Heart right ventricle (tissue), 16 donors: ENCODE measurements around the gene PGK1. TPM values are rescaled to one million over a fixed set of nuclear protein-coding genes. Genes with fewer than 3 reads are reported as not detected.

ENCODE experiments used
- ATAC-seq, 8 donors: fragments of 200-7000 bp; cut with Tn5 transposase; one replicate each; pipeline ENCODE4 v1.9.1; 2020; ENCODE audit warnings: mild to moderate bottlenecking in 8 of 8, moderate library complexity in 8 of 8, moderate number of reproducible peaks in 1 of 8
- DNase-seq, 2 donors: peaks; one replicate each; pipeline ENCODE4 v3.0.0-alpha.2; 2020
- H3K27ac ChIP-seq, 10 donors: fragments of 200-600 bp; sonication (generic) in 2 of 10; one replicate each; pipeline versions ENCODE4 v1.5.0 to v1.8.0; 2020 to 2022; ENCODE audit warnings: mild to moderate bottlenecking in 3 of 10
- H3K27me3 ChIP-seq, 7 donors: fragments of 200-600 bp; one replicate each; pipeline ENCODE4 v1.8.0; 2021 to 2022; ENCODE audit warnings: mild to moderate bottlenecking in 2 of 7
- H3K36me3 ChIP-seq, 9 donors: fragments of 200-600 bp; sonication (generic) in 1 of 9; one replicate each; pipeline versions ENCODE4 v1.5.0 to v1.8.0; 2020 to 2022; ENCODE audit warnings: mild to moderate bottlenecking in 2 of 9
- H3K4me1 ChIP-seq, 9 donors: fragments of 200-600 bp; sonication (generic) in 1 of 9; one replicate each; pipeline versions ENCODE4 v1.5.0 to v1.8.0; 2020 to 2022; ENCODE audit warnings: mild to moderate bottlenecking in 4 of 9
- H3K4me3 ChIP-seq, 10 donors: fragments of 200-600 bp; sonication (generic) in 2 of 10; one replicate each; pipeline versions ENCODE4 v1.5.0 to v1.8.0; 2020 to 2022; ENCODE audit warnings: mild to moderate bottlenecking in 7 of 10, moderate library complexity in 2 of 10
- H3K9me3 ChIP-seq, 11 donors: fragments of 200-600 bp in 10 of 11; sonication (generic) in 2 of 11; one replicate each; pipeline versions ENCODE4 v1.5.0 to v1.8.0; 2013 to 2022; ENCODE audit warnings: mild to moderate bottlenecking in 2 of 11, control low read depth in 1 of 11, moderate library complexity in 1 of 11
- WGBS, 2 donors: extraction: QIAGEN DNeasy Blood & Tissue Kit; methylation state at CpG; one replicate each; pipeline ENCODE4 v1.1.7; 2013; ENCODE audit warnings: inconsistent platforms in 1 of 2; 5-methylcytosine and 5-hydroxymethylcytosine counted together
- intact Hi-C, 10 donors: fragments of 100-400 bp; cut with DNase I; formaldehyde crosslinking; loops; one replicate each; pipeline versions ENCODE4 v1.11.1 to v1.14.2; 2022
- polyA plus RNA-seq, 2 donors: library from polyadenylated mRNA; stranded (reverse); fragments of 200-250 nt; gene quantifications; one replicate each; pipeline ENCODE4 v1.2.3, GENCODE V29; 2013
- total RNA-seq, 10 donors: library from RNA; stranded (reverse); fragmentation: NEBNext Ultra II Directional in 3 of 10; extraction: Animal tissue kit (Norgen Biotek cat#: 25700) in 3 of 10; gene quantifications; one replicate each; pipeline versions ENCODE4 v1.2.1 to v1.2.4, GENCODE V29; 2021 to 2023
- TF ChIP-seq, protein P1 (sequence below), 9 donors: fragments of 200-600 bp; sonication (generic) in 2 of 9; IDR thresholded peaks; one replicate each; pipeline versions ENCODE4 v1.5.0 to v1.8.0; 2021 to 2022; ENCODE audit warnings: antibody characterized with exemption in 9 of 9, mild to moderate bottlenecking in 5 of 9, moderate library complexity in 1 of 9
- donor health status: Arrhythmogenic right ventricular cardiomyopathy.
- donor health status: ischemic (EF 13 %, LVEDD 7.1; RV severe dilation, severe dysfunction).
- donor health status: healthy with polysubstance abuse.
- donor health status: DM: no; HTN: yes; CAD: no.
- donor health status: DM: no; HTN: no; CAD: no.
- donor health status: ischemic (EF 25% LVEDD 6.9; RV normal size, moderate dysfunction).
- donor health status: ischemic (EF 25% LVEDD 5.7; RV mildly dilated, moderate dysfunction).
- donor health status: healthy.
- donor health status: DM: yes; HTN: yes; CAD: no.
- donor health status: Ischemic cardiomyopathy.
- donor health status: ischemic (EF 35%, LVEDD 5.7; RV mildly dilated, moderate dysfunction).
- donor health status: nonischemic (EF 11% LVEDD 7.7; RV severe dilation, severe dysfunction).
- donor health status: DM: yes; HTN: yes; CAD: no.
- donor health status: PGD.
- donor health status: ischemic (EF 29% LVEDD 5.4; RV normal size, mild dysfunction).
- donor health status: nonischemic (EF 23%, LVEDD 6.1; RV moderate dilation, normal function).

The PGK1 gene
- total and polyA plus RNA-seq, 12 donors, result 46.6 to 824 (median 442) TPM

DNA sequence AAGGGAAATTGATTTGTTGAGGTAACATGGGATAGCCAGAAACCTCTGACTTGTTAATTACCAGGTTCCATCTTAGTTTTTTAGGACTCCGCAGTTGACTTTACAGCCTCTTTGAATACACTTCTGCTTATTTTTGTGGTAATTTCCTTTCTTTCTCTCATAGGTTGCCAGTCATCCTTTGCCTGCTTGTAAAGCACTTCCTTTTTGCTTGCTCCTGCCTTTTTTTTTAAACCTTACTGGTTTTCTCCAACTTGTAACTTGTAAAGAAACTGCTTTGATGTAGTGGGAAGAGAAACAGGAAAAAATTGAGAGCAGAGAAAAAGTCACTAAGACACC lies 2.6 kb downstream of the PGK1 start:
- Histone ChIP-seq H3K27me3 (no peaks in the 10 kb centered on the region), H3K4me1 (peaks cover 0 to 62% (median 36%) of the 10 kb centered on the region in 9 donors), H3K4me3 (peak overlapping the region in 6 of 10 donors; percentile 58 to 91 (median 85)), H3K27ac (peak overlapping the region in 5 of 10 donors; percentile 90 to 97 (median 96)), H3K9me3 (peaks cover 0 to 9% (median 0%) of the 10 kb centered on the region in 11 donors), H3K36me3 (peaks cover 0 to 32% (median 0%) of the 10 kb centered on the region in 9 donors)
- TF ChIP-seq, protein P1, sequence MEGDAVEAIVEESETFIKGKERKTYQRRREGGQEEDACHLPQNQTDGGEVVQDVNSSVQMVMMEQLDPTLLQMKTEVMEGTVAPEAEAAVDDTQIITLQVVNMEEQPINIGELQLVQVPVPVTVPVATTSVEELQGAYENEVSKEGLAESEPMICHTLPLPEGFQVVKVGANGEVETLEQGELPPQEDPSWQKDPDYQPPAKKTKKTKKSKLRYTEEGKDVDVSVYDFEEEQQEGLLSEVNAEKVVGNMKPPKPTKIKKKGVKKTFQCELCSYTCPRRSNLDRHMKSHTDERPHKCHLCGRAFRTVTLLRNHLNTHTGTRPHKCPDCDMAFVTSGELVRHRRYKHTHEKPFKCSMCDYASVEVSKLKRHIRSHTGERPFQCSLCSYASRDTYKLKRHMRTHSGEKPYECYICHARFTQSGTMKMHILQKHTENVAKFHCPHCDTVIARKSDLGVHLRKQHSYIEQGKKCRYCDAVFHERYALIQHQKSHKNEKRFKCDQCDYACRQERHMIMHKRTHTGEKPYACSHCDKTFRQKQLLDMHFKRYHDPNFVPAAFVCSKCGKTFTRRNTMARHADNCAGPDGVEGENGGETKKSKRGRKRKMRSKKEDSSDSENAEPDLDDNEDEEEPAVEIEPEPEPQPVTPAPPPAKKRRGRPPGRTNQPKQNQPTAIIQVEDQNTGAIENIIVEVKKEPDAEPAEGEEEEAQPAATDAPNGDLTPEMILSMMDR (IDR thresholded peaks at IDR 0.05), result no peak
- 50 to 75% methylated on average over 1 of the region's 1 CpG for WGBS, 2 donors
- intact Hi-C loops, result loop anchor here in 4 of 10 donors (10.0 kb wide), 3 partner anchors 192 to 212 kb away; partner anchors contain the start of genes ATP7A (in 1 of the 4), COX7B (in 1 of the 4) and MAGT1 (in 1 of the 4)
- ATAC-seq, result no peak
- no peak for DNase-seq

DNA sequence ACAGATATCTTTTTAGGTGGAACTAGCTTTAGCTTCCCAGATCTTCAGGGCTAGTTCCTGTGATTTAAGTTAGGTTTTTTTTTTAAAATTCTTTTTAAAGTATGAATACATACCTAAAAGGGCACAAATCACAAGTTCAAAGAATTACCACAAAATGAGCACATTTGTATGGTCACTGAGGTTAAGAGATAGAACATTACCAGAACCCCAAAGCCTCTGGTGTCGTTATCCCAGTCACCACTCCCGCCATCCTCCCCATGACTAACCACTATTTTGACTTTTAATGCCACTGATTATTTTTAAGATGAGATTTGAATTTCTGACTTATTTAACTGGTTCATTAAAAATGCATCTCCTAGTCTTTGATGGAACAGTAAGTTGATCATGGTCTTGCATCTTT lies 5.4 kb downstream of the PGK1 start:
- Histone ChIP-seq H3K27me3 (no peaks in the 10 kb centered on the region), H3K27ac (no peak overlapping the region), H3K9me3 (no peaks in the 10 kb centered on the region), H3K4me3 (no peak overlapping the region), H3K4me1 (peaks cover 0 to 73% (median 36%) of the 10 kb centered on the region in 9 donors), H3K36me3 (peaks cover 0 to 60% (median under 1%) of the 10 kb centered on the region in 9 donors)
- ATAC-seq (no peak), DNase-seq (no peak)
- WGBS, 2 donors, result 63 to 70% methylated on average over 2 of the region's 2 CpGs
- TF ChIP-seq, protein P1 (IDR thresholded peaks at IDR 0.05), result no peak
- intact Hi-C loops, result loop anchor here in 4 of 10 donors (10.0 kb wide), 3 partner anchors 195 to 215 kb away; partner anchors contain the start of genes ATP7A (in 1 of the 4), COX7B (in 1 of the 4) and MAGT1 (in 1 of the 4)

DNA sequence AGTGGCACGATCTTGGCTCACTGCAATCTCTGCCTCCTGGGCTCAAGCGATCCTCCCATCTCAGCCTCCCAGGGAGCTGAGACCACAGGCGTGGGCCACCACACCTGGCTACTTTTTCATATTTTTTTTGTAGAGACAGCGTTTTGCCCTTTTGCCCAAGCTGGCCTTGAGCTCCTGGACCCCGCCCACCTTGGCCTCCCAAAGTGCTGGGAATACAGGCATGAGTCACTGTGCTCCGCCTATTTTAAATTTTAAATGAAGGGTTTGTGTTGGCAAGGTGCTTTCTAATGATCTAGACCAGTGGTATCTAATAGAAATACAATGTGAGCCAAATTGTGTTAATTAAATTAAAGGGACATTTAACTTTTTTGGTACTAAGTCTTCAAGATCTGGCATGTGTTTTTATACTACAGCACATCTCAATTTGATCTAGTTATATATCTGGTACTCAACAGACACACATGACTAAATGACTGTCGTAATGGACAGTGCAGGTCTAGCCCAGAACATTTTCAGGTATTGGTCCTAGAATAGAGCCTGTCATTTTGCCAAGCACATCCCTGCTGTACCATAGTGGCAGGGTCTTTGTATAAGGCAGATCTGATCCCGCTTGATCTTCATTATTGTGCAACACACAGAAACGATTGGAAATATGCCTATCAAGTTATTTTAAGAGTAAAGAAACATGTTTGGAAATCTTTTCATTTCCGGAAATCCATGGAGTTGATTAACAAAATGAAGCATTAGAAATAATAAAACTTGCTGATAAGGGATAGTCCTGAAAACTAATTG lies 7.3 kb downstream of the PGK1 start:
- H3K9me3 ChIP-seq, result no peaks in the 10 kb centered on the region
- no peak overlapping the region for H3K27ac ChIP-seq
- no peaks in the 10 kb centered on the region for H3K27me3 ChIP-seq
- WGBS, 2 donors, result 77 to 81% methylated on average over 10 of the region's 10 CpGs
- ATAC-seq (no peak), DNase-seq (no peak)
- peaks cover 0 to 76% (median 33%) of the 10 kb centered on the region in 9 donors for H3K4me1 ChIP-seq
- H3K36me3 ChIP-seq, result peaks cover 0 to 79% (median 6%) of the 10 kb centered on the region in 9 donors
- TF ChIP-seq, protein P1 (IDR thresholded peaks at IDR 0.05), result no peak
- intact Hi-C loops, result no loop called here
- no peak overlapping the region for H3K4me3 ChIP-seq

DNA sequence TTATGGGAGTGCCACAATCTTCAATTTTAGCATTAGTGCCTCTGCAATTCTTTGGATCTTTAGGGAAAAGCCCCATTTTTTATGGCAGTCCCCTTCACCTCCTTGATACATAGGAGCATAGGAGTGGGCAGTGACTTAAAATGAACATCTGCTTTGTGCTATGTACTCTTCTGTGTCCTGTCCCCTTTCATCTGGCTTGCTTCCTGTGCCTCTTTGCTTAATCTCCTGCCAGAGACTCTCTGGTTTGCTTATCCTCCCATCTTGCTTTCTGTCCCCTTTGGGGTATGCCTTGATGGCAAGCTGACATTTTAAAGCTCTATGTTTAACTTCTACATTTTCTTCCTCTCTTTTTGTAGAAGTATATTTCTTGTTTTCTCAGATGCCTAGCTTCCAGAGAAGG lies 12.3 kb downstream of the PGK1 start:
- Histone ChIP-seq H3K27ac (no peak overlapping the region), H3K27me3 (no peaks in the 10 kb centered on the region), H3K4me3 (no peak overlapping the region), H3K9me3 (no peaks in the 10 kb centered on the region), H3K4me1 (peaks cover 0 to 41% (median 4%) of the 10 kb centered on the region in 9 donors), H3K36me3 (peaks cover 0 to 100% (median 17%) of the 10 kb centered on the region in 9 donors)
- intact Hi-C loops, result no loop called here
- TF ChIP-seq, protein P1 (IDR thresholded peaks at IDR 0.05), result no peak
- no peak for ATAC-seq
- no peak for DNase-seq
